ENCODE results near the gene NEIL1. TPM values are rescaled to one million over a fixed set of nuclear protein-coding genes. Genes with fewer than 3 reads are reported as not detected.
A peak's percentile ranks its signal among the peaks of the same experiment; 100 is the strongest.

The NEIL1 gene
- total RNA-seq, 3 donors from 2014 or later = 38.0 to 67.9 (median 41.4) TPM

GRCh38 chr15:75353604-75354003 lies 6.8 kb downstream of the NEIL1 start:
- Histone ChIP-seq H3K4me1 (ENCODE audit: low read depth) (peaks cover 4% of the 10 kb centered on the region), H3K4me3 (no peak overlapping the region), H3K36me3 (ENCODE audit: low read depth) (no peaks in the 10 kb centered on the region), H3K9me3 (no peaks in the 10 kb centered on the region)
- TF ChIP-seq CTCF (IDR thresholded peaks at IDR 0.05) = no peak
- intact Hi-C loops (cut with DNase I, micrococcal nuclease) = no loop called here
- no peak for ATAC-seq
- no peak for DNase-seq

GRCh38 chr15:75354454-75354853 lies 7.6 kb downstream of the NEIL1 start:
- no peak for DNase-seq

GRCh38 chr15:75355369-75355768 lies 8.5 kb downstream of the NEIL1 start:
- DNase-seq (no peak), ATAC-seq (no peak)
- TF ChIP-seq CTCF (IDR thresholded peaks at IDR 0.05) = no peak
- Histone ChIP-seq H3K4me3 (no peak overlapping the region), H3K4me1 (ENCODE audit: low read depth) (no peaks in the 10 kb centered on the region), H3K36me3 (ENCODE audit: low read depth) (no peaks in the 10 kb centered on the region), H3K9me3 (no peaks in the 10 kb centered on the region)
- intact Hi-C loops (cut with DNase I, micrococcal nuclease) = no loop called here

More at GRCh38 chr15:75354454-75354853, 7.6 kb downstream of the NEIL1 start:
- H3K4me1 ChIP-seq (ENCODE audit: low read depth) = no peaks in the 10 kb centered on the region
- H3K4me3 ChIP-seq = no peak overlapping the region
- intact Hi-C loops (cut with DNase I, micrococcal nuclease) = no loop called here
- no peak for TF ChIP-seq CTCF (IDR thresholded peaks at IDR 0.05)
- no peaks in the 10 kb centered on the region for H3K36me3 ChIP-seq (ENCODE audit: low read depth)
- H3K9me3 ChIP-seq = no peaks in the 10 kb centered on the region
- no peak for ATAC-seq

GRCh38 chr15:75356006-75356405 lies 9.2 kb downstream of the NEIL1 start:
- ATAC-seq (no peak), DNase-seq (peak in 1 of 3 donors; percentile 53)
- no peak overlapping the region for H3K4me3 ChIP-seq
- no peaks in the 10 kb centered on the region for H3K9me3 ChIP-seq
- H3K4me1 ChIP-seq (ENCODE audit: low read depth) = no peaks in the 10 kb centered on the region
- H3K36me3 ChIP-seq (ENCODE audit: low read depth) = no peaks in the 10 kb centered on the region
- intact Hi-C loops (cut with DNase I, micrococcal nuclease) = no loop called here
- TF ChIP-seq CTCF (IDR thresholded peaks at IDR 0.05) = no peak

GRCh38 chr15:75356517-75356916 lies 9.7 kb downstream of the NEIL1 start:
- H3K4me3 ChIP-seq = no peak overlapping the region
- H3K36me3 ChIP-seq (ENCODE audit: low read depth) = no peaks in the 10 kb centered on the region
- H3K9me3 ChIP-seq = no peaks in the 10 kb centered on the region
- DNase-seq (no peak), ATAC-seq (no peak)
- intact Hi-C loops (cut with DNase I, micrococcal nuclease) = no loop called here
- H3K4me1 ChIP-seq (ENCODE audit: low read depth) = no peaks in the 10 kb centered on the region
- TF ChIP-seq CTCF (IDR thresholded peaks at IDR 0.05) = no peak

Measured in mucosa of descending colon (tissue), 3 donors.